CD4-positive, alpha-beta memory T cell (primary cell): ENCODE measurements around the gene PLEKHF1. TPM values are rescaled to one million over a fixed set of nuclear protein-coding genes. Genes with fewer than 3 reads are reported as not detected.
A peak's percentile ranks its signal among the peaks of the same experiment; 100 is the strongest.

ENCODE experiments used
- CTCF ChIA-PET: fragments of 350-600 bp; sonication (Branson Sonifier 250); formaldehyde crosslinking; loops from one replicate; lab custom pipeline; 2021; ENCODE audit warnings: inconsistent platforms; ENCODE audit not compliant: partially characterized antibody; lab: Charles Lee
- POLR2A ChIA-PET: fragments of 350-600 bp; sonication (Branson Sonifier 250); formaldehyde crosslinking; loops from one replicate; lab custom pipeline; 2021; ENCODE audit not compliant: partially characterized antibody; lab: Charles Lee
- DNase-seq, 5 donors: peaks; one replicate each; pipeline versions ENCODE4 v3.0.0 to v3.0.0-alpha.2; 2020 to 2022; ENCODE audit warnings: mixed read lengths in 1 of 5
- H3K27ac ChIP-seq: one replicate; pipeline ENCODE4 v1.7.0; 2013; ENCODE audit warnings: low read depth, low read length
- H3K27me3 ChIP-seq: 2 replicates; pipeline ENCODE4 v1.7.0; 2013; ENCODE audit warnings: mild to moderate bottlenecking, low read length, moderate library complexity; ENCODE audit not compliant: insufficient read depth
- H3K36me3 ChIP-seq: 2 replicates; pipeline ENCODE4 v1.7.0; 2013; ENCODE audit warnings: mild to moderate bottlenecking, low read length, moderate library complexity; ENCODE audit not compliant: insufficient read depth
- H3K4me1 ChIP-seq: 2 replicates; pipeline ENCODE4 v1.7.0; 2013; ENCODE audit warnings: mild to moderate bottlenecking, low read length, moderate library complexity; ENCODE audit not compliant: insufficient read depth
- H3K4me3 ChIP-seq, 2 donors: one replicate each; pipeline ENCODE4 v1.7.0; 2013; ENCODE audit warnings: low read length in 2 of 2, mild to moderate bottlenecking in 1 of 2
- H3K9me3 ChIP-seq, 2 donors: one replicate each; pipeline ENCODE4 v1.7.0; 2013; ENCODE audit warnings: low read length in 2 of 2, control low read depth in 1 of 2; ENCODE audit not compliant: control insufficient read depth in 1 of 2
- H3K27ac Mint-ChIP-seq, 7 donors: one replicate each; pipeline ENCODE4 v1.8.0; 2020 to 2021; ENCODE audit warnings: mixed read lengths in 7 of 7, mild to moderate bottlenecking in 6 of 7, inconsistent platforms in 3 of 7, moderate library complexity in 3 of 7
- H3K27me3 Mint-ChIP-seq, 2 donors: one replicate each; pipeline ENCODE4 v1.8.0; 2020 to 2021; ENCODE audit warnings: mixed read lengths in 2 of 2
- H3K36me3 Mint-ChIP-seq, 2 donors: one replicate each; pipeline ENCODE4 v1.8.0; 2020 to 2021; ENCODE audit warnings: mixed read lengths in 2 of 2, inconsistent platforms in 1 of 2, mild to moderate bottlenecking in 1 of 2
- H3K4me1 Mint-ChIP-seq, 4 donors: one replicate each; pipeline ENCODE4 v1.8.0; 2020 to 2021; ENCODE audit warnings: mixed read lengths in 4 of 4, mild to moderate bottlenecking in 1 of 4
- H3K4me3 Mint-ChIP-seq, 8 donors: one replicate each; pipeline ENCODE4 v1.8.0; 2020 to 2021; ENCODE audit warnings: mixed read lengths in 8 of 8, mild to moderate bottlenecking in 7 of 8, moderate library complexity in 6 of 8, inconsistent platforms in 3 of 8
- H3K9me3 Mint-ChIP-seq, 8 donors: one replicate each; pipeline ENCODE4 v1.8.0; 2020 to 2021; ENCODE audit warnings: mixed read lengths in 8 of 8, mild to moderate bottlenecking in 5 of 8, inconsistent platforms in 3 of 8, moderate library complexity in 1 of 8
- intact Hi-C: fragments of 100-400 bp; cut with micrococcal nuclease; formaldehyde crosslinking; loops from one replicate; pipeline ENCODE4 v1.15.1; 2023
- polyA plus RNA-seq, 2 donors: library from polyadenylated mRNA; unstranded; fragments of 300-500 nt; fragmentation: Illumina TruSeq; gene quantifications; one replicate each; pipeline ENCODE4 v1.2.3, GENCODE V29; 2021
- total RNA-seq, 2 experiments: library from RNA; stranded (reverse); gene quantifications; one replicate each; pipeline ENCODE4 v1.2.3, GENCODE V29; 2021

Gene PLEKHF1
- total and polyA plus RNA-seq, 4 experiments from 2014 or later: 15.3 to 36.0 (median 31.8) TPM

DNA sequence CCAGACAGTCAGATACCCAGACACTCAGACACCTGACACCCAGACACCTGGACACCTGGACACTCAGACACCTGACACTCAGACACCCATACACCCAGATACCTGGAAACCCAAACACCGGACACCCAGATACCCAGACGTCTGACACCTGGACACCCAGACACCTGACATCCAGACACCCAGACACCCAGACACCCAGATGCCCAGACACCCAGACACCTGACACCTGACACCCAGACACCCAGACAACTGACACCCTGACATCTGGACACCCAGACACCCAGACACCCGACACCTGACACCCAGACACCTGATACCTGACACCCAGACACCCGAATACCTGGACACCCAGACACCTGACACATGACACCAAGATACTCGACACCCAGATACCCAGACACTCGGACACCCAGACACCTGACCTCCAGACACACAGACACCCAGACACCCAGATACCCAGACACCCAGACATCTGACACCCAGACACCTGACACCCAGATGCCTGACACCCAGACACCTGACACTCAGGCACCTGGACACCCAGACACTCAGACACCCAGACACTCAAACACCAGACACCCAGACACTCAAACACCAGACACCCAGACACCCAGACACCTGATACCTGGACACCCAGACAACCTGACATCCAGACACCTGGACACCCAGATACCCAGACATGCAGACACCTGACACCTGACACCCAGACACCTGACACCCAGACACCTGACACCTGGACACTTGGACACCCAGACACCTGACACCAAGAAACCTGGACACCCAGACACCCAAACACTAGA, 30.7 kb downstream of the PLEKHF1 start:
- H3K27me3 ChIP-seq: no peaks in the 10 kb centered on the region
- no peak overlapping the region for H3K4me3 Mint-ChIP-seq
- POLR2A ChIA-PET: interaction anchor here (1.0 kb wide), 1 partner anchor 20 kb away, joined by 6 read pairs; no protein-coding TSS in a partner anchor
- no peaks in the 10 kb centered on the region for H3K36me3 ChIP-seq
- H3K27ac ChIP-seq: no peak overlapping the region
- H3K36me3 Mint-ChIP-seq: no peaks in the 10 kb centered on the region
- CTCF ChIA-PET: interaction anchor here (1.3 to 8.5 kb wide), 5 partner anchors 10 to 87 kb away, joined by 3 to 278 read pairs (median 158); partner anchors contain the start of genes C19orf12, PLEKHF1 and POP4
- peak overlapping the region; percentile 9 to 86 (median 68) for H3K27ac Mint-ChIP-seq
- H3K9me3 ChIP-seq: no peaks in the 10 kb centered on the region
- H3K27me3 Mint-ChIP-seq: no peaks in the 10 kb centered on the region
- H3K4me3 ChIP-seq: no peak overlapping the region
- intact Hi-C loops: loop anchor here (10.0 kb wide), 1 partner anchor 231 kb away; no protein-coding TSS in a partner anchor
- H3K4me1 Mint-ChIP-seq: peaks cover 7 to 25% (median 10%) of the 10 kb centered on the region in 4 donors
- peak in 1 of 5 donors; percentile 55 for DNase-seq
- no peaks in the 10 kb centered on the region for H3K9me3 Mint-ChIP-seq
- H3K4me1 ChIP-seq: peaks cover 7% of the 10 kb centered on the region

DNA sequence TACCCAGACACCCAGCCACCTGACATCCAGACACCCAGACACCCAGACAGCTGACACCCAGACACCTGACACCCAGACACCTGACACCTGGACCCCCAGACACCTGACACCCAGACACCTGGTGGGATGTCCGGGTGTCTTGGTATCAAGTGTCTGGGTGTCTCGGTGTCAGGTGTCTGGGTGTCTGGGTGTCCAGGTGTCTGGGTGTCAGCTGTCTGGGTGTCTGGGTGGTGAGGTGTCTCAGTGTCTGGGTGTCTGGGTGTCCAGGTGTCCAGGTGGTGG, 31.2 kb downstream of the PLEKHF1 start:
- H3K27me3 Mint-ChIP-seq: no peaks in the 10 kb centered on the region
- no peak for DNase-seq
- ChIA-PET CTCF (no interaction called here), POLR2A (interaction anchor here (1.0 kb wide), 1 partner anchor 20 kb away, joined by 6 read pairs; no protein-coding TSS in a partner anchor)
- H3K4me3 Mint-ChIP-seq: no peak overlapping the region
- Histone ChIP-seq H3K4me1 (peaks cover 7% of the 10 kb centered on the region), H3K4me3 (no peak overlapping the region), H3K27me3 (no peaks in the 10 kb centered on the region), H3K36me3 (no peaks in the 10 kb centered on the region), H3K9me3 (no peaks in the 10 kb centered on the region), H3K27ac (no peak overlapping the region)
- peak overlapping the region in 4 of 7 donors; percentile 9 to 86 (median 72) for H3K27ac Mint-ChIP-seq
- H3K4me1 Mint-ChIP-seq: peaks cover 4 to 22% (median 7%) of the 10 kb centered on the region in 4 donors
- intact Hi-C loops: loop anchor here (10.0 kb wide), 1 partner anchor 232 kb away; no protein-coding TSS in a partner anchor
- H3K36me3 Mint-ChIP-seq: peaks cover 0 to 2% of the 10 kb centered on the region in 2 donors
- H3K9me3 Mint-ChIP-seq: no peaks in the 10 kb centered on the region

DNA sequence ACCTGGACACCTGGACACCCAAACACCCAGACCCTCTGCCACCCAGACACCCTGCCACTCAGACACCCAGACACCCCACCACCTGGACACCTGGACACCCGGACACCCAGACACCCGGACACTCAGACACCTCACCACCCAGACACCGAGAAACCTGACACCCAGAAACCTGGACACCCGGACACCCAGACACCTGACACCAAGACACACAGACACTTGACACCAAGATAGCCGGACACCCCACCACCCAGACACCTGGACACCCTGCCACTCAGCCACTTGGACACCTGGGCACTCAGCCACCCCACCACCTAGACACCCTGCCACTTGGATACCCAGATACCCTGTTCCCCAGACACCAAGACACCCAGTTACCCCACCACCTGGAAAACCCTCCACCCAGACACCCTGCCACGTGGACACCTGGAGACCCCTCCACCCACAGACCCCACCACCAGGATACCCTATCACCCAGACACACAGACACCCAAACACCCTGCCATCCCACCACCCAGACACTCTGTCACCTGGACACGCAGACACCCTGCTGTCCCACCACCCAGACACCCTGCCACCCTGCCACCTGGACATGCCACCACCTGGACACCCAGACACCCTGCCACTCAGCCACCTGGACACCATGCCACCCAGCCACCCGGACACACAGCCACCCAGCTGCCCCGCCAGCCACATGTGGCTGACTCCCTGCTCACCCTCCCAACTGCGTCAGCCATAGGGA, 32.4 kb downstream of the PLEKHF1 start:
- Histone ChIP-seq H3K4me1 (peaks cover 7% of the 10 kb centered on the region), H3K27ac (no peak overlapping the region), H3K27me3 (no peaks in the 10 kb centered on the region), H3K36me3 (peaks cover 8% of the 10 kb centered on the region), H3K9me3 (no peaks in the 10 kb centered on the region), H3K4me3 (no peak overlapping the region)
- DNase-seq: no peak
- Mint-ChIP-seq H3K4me1 (peaks cover 4 to 22% (median 7%) of the 10 kb centered on the region in 4 donors), H3K27me3 (no peaks in the 10 kb centered on the region), H3K36me3 (peaks cover 0 to 10% of the 10 kb centered on the region in 2 donors), H3K4me3 (no peak overlapping the region), H3K9me3 (no peaks in the 10 kb centered on the region), H3K27ac (peak overlapping the region in 6 of 7 donors; percentile 52 to 89 (median 80))
- intact Hi-C loops: loop anchor here (10.0 kb wide), 1 partner anchor 233 kb away; no protein-coding TSS in a partner anchor
- POLR2A ChIA-PET: interaction anchor here (1.2 kb wide), 1 partner anchor 17 kb away, joined by 3 read pairs; no protein-coding TSS in a partner anchor
- CTCF ChIA-PET: interaction anchor here (1.2 to 1.4 kb wide), 2 partner anchors 14 to 19 kb away, joined by 3 to 10 read pairs; no protein-coding TSS in a partner anchor

DNA sequence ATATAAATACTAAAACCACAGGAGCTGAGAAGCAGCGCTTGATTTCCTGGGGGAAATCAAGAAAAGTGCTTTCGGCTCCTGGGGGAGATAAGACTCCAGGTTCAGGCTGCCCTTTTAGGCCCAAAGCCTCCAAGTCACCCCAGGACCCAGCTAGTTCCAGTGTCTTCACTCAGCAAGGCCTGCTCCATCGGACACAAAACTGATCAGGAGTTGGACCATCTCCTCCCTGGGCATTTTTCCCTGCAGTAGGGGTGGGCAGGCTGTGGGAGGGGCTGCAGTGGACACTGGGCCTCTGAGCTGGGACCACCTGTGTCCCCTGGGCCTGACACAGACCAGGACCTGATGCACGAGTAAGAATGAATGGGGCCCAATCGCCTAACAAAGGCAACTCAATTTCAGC, 34.6 kb downstream of the PLEKHF1 start:
- Histone ChIP-seq H3K9me3 (no peaks in the 10 kb centered on the region), H3K4me3 (no peak overlapping the region), H3K27me3 (no peaks in the 10 kb centered on the region), H3K4me1 (peaks cover 3% of the 10 kb centered on the region), H3K27ac (no peak overlapping the region), H3K36me3 (peaks cover 22% of the 10 kb centered on the region)
- intact Hi-C loops: loop anchor here (10.0 kb wide), 1 partner anchor 235 kb away; no protein-coding TSS in a partner anchor
- Mint-ChIP-seq H3K4me1 (peaks cover 1 to 19% (median 4%) of the 10 kb centered on the region in 4 donors), H3K27me3 (no peaks in the 10 kb centered on the region), H3K4me3 (no peak overlapping the region), H3K27ac (peak overlapping the region in 1 of 7 donors; percentile 66), H3K9me3 (no peaks in the 10 kb centered on the region), H3K36me3 (peaks cover 1 to 24% of the 10 kb centered on the region in 2 donors)
- ChIA-PET POLR2A (interaction anchor here (1.5 to 2.4 kb wide), 3 partner anchors 12 to 93 kb away, joined by 5 to 12 read pairs (median 7); partner anchors contain the start of genes C19orf12 and POP4), CTCF (interaction anchor here (0.8 to 2.4 kb wide), 4 partner anchors 12 to 90 kb away, joined by 3 to 17 read pairs (median 4); partner anchors contain the start of gene C19orf12)
- DNase-seq: no peak

DNA sequence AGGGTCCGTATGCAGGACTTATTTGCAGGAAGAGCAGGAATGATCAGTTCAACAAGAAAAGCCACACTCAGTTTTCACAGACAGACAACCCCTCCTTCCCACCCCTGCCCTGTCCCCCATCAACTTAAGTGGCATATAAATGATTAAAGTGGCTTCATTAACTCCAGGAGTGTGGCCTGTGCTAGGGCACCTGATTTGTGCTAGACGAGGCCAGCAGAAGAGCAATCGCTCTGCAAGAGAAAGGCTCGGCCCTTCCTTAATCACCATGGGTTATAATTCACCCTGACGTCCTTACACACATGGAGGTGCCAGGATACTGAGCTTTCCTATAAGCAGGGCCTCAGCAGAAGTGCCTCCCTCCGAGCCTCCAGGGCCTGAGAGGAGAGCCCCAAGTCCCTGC, 35.2 kb downstream of the PLEKHF1 start:
- POLR2A ChIA-PET: interaction anchor here (1.5 to 2.4 kb wide), 3 partner anchors 11 to 94 kb away, joined by 5 to 12 read pairs (median 7); partner anchors contain the start of genes C19orf12 and POP4
- no peak for DNase-seq
- H3K27me3 Mint-ChIP-seq: no peaks in the 10 kb centered on the region
- CTCF ChIA-PET: interaction anchor here (1.4 to 2.4 kb wide), 3 partner anchors 11 to 90 kb away, joined by 3 to 17 read pairs (median 4); partner anchors contain the start of gene C19orf12
- intact Hi-C loops: no loop called here
- peaks cover 6% of the 10 kb centered on the region for H3K4me1 ChIP-seq
- no peaks in the 10 kb centered on the region for H3K27me3 ChIP-seq
- no peak overlapping the region for H3K27ac ChIP-seq
- peaks cover 4 to 31% of the 10 kb centered on the region in 2 donors for H3K36me3 Mint-ChIP-seq
- H3K27ac Mint-ChIP-seq: no peak overlapping the region
- H3K36me3 ChIP-seq: peaks cover 25% of the 10 kb centered on the region
- no peak overlapping the region for H3K4me3 ChIP-seq
- H3K9me3 Mint-ChIP-seq: no peaks in the 10 kb centered on the region
- peaks cover 3 to 16% (median 6%) of the 10 kb centered on the region in 4 donors for H3K4me1 Mint-ChIP-seq
- H3K4me3 Mint-ChIP-seq: no peak overlapping the region
- no peaks in the 10 kb centered on the region for H3K9me3 ChIP-seq

DNA sequence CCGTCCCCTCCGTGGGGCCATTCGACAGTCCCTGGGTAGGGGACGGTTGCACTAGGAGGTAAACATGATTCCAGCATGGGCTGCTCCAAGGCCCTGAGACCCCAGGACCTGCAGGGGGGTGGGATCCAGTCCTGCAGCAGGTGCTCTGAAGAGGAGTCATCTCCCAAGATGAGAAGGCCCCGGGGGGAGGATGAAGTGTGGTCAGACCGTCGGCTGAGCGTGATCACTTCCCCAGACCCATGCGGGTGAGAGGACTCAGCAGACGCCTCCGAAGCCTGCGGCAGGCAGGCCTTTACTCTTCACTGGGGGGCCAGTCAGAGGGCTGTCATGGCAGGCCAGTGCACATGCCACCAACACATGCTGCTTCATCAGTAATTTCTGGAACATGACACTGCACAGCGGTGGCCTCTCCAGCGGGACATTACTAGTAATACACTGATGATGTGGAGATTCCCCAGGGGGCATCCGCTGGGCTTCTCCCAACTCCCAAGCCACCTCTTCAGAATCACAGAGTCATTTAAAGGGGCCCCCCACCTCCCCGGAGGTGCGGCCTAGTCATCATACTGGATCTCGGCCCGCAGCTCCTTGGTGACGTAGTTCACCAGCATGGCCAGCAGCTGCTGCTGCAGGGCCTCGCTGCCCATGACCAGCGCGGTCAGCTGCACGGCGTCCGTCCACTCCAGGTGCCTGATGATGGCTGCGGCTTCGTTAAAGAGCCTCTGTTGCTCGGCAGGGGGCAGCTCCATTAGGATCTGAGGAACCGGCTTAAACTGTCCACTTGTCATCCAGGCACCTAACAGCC, 37.1 kb downstream of the PLEKHF1 start:
- Mint-ChIP-seq H3K4me1 (peaks cover 4 to 14% (median 6%) of the 10 kb centered on the region in 4 donors), H3K36me3 (peaks cover 4 to 46% of the 10 kb centered on the region in 2 donors)
- no peak for DNase-seq

More for the DNA sequence above, 37.1 kb downstream of the PLEKHF1 start:
- Histone ChIP-seq H3K4me3 (no peak overlapping the region), H3K36me3 (peaks cover 35% of the 10 kb centered on the region), H3K9me3 (no peaks in the 10 kb centered on the region), H3K27ac (no peak overlapping the region), H3K4me1 (peaks cover 6% of the 10 kb centered on the region), H3K27me3 (no peaks in the 10 kb centered on the region)
- no peaks in the 10 kb centered on the region for H3K9me3 Mint-ChIP-seq
- CTCF ChIA-PET: interaction anchor here (1.1 kb wide), 2 partner anchors 8 to 14 kb away, joined by 3 to 4 read pairs; no protein-coding TSS in a partner anchor
- POLR2A ChIA-PET: no interaction called here
- no peak overlapping the region for H3K27ac Mint-ChIP-seq
- no peaks in the 10 kb centered on the region for H3K27me3 Mint-ChIP-seq
- intact Hi-C loops: no loop called here
- no peak overlapping the region for H3K4me3 Mint-ChIP-seq
